CD8-positive, alpha-beta memory T cell (primary cell): Measurements from ENCODE around the gene RCSD1. TPM values are rescaled to one million over a fixed set of nuclear protein-coding genes. Genes with fewer than 3 reads are reported as not detected.
A peak's percentile ranks its signal among the peaks of the same experiment; 100 is the strongest.
"Not testable (repeated sequence)": the region's sequence is repeated elsewhere in the genome, so short reads cannot be mapped to it uniquely, and the experiment has no call there.

Source experiments
- CTCF ChIA-PET: fragments of 350-600 bp; sonication (Branson Sonifier 250); formaldehyde crosslinking; loops from one replicate; lab custom pipeline; 2021; ENCODE audit warnings: antibody characterized with exemption; lab: Charles Lee
- POLR2A ChIA-PET: fragments of 350-600 bp; sonication (Branson Sonifier 250); formaldehyde crosslinking; loops from one replicate; lab custom pipeline; 2021; ENCODE audit warnings: antibody characterized with exemption; lab: Charles Lee
- DNase-seq, 5 donors: peaks; one replicate each; pipeline versions ENCODE4 v3.0.0 to v3.0.0-alpha.2; 2020 to 2022; ENCODE audit warnings: mixed read lengths in 1 of 5
- H3K27ac ChIP-seq: one replicate; pipeline ENCODE4 v1.7.0; 2013; ENCODE audit warnings: low read depth, mild to moderate bottlenecking, low read length, moderate library complexity
- H3K27me3 ChIP-seq: 2 replicates; pipeline ENCODE4 v1.7.0; 2013; ENCODE audit warnings: low read length, mild to moderate bottlenecking; ENCODE audit not compliant: insufficient read depth, poor library complexity, severe bottlenecking
- H3K36me3 ChIP-seq: 2 replicates; pipeline ENCODE4 v1.7.0; 2013; ENCODE audit warnings: mild to moderate bottlenecking, low read length, moderate library complexity; ENCODE audit not compliant: insufficient read depth
- H3K4me1 ChIP-seq: 2 replicates; pipeline ENCODE4 v1.7.0; 2013; ENCODE audit warnings: mild to moderate bottlenecking, low read length, moderate library complexity; ENCODE audit not compliant: insufficient read depth
- H3K4me3 ChIP-seq: 2 replicates; pipeline ENCODE4 v1.7.0; 2013; ENCODE audit warnings: mild to moderate bottlenecking, low read length
- H3K9me3 ChIP-seq: 2 replicates; pipeline ENCODE4 v1.7.0; 2013; ENCODE audit warnings: mild to moderate bottlenecking, low read length
- H3K27ac Mint-ChIP-seq, 8 donors: one replicate each; pipeline ENCODE4 v1.8.0; 2020 to 2021; ENCODE audit warnings: mixed read lengths in 8 of 8, mild to moderate bottlenecking in 6 of 8, inconsistent platforms in 3 of 8, moderate library complexity in 3 of 8
- H3K27me3 Mint-ChIP-seq, 2 donors: one replicate each; pipeline ENCODE4 v1.8.0; 2020 to 2021; ENCODE audit warnings: mixed read lengths in 2 of 2, mild to moderate bottlenecking in 1 of 2, moderate library complexity in 1 of 2
- H3K36me3 Mint-ChIP-seq, 3 donors: one replicate each; pipeline ENCODE4 v1.8.0; 2020 to 2021; ENCODE audit warnings: mixed read lengths in 3 of 3, inconsistent platforms in 1 of 3, mild to moderate bottlenecking in 1 of 3
- H3K4me1 Mint-ChIP-seq, 3 donors: one replicate each; pipeline ENCODE4 v1.8.0; 2020 to 2021; ENCODE audit warnings: mixed read lengths in 3 of 3, inconsistent platforms in 1 of 3, mild to moderate bottlenecking in 1 of 3
- H3K4me3 Mint-ChIP-seq, 7 donors: one replicate each; pipeline ENCODE4 v1.8.0; 2020 to 2021; ENCODE audit warnings: mixed read lengths in 7 of 7, mild to moderate bottlenecking in 6 of 7, moderate library complexity in 4 of 7, inconsistent platforms in 2 of 7
- H3K9me3 Mint-ChIP-seq, 5 donors: one replicate each; pipeline ENCODE4 v1.8.0; 2020 to 2022; ENCODE audit warnings: mixed read lengths in 5 of 5, mild to moderate bottlenecking in 3 of 5, moderate library complexity in 2 of 5, inconsistent platforms in 1 of 5
- polyA plus RNA-seq: library from polyadenylated mRNA; unstranded; fragments of 300-500 nt; fragmentation: Illumina TruSeq; gene quantifications from one replicate; pipeline ENCODE4 v1.2.3, GENCODE V29; 2021
- total RNA-seq, 2 experiments: library from RNA; stranded (reverse); gene quantifications; one replicate each; pipeline ENCODE4 v1.2.3, GENCODE V29; 2021

Gene RCSD1
- total and polyA plus RNA-seq, 3 experiments from 2014 or later: 45.9 to 171 (median 47.9) TPM

DNA sequence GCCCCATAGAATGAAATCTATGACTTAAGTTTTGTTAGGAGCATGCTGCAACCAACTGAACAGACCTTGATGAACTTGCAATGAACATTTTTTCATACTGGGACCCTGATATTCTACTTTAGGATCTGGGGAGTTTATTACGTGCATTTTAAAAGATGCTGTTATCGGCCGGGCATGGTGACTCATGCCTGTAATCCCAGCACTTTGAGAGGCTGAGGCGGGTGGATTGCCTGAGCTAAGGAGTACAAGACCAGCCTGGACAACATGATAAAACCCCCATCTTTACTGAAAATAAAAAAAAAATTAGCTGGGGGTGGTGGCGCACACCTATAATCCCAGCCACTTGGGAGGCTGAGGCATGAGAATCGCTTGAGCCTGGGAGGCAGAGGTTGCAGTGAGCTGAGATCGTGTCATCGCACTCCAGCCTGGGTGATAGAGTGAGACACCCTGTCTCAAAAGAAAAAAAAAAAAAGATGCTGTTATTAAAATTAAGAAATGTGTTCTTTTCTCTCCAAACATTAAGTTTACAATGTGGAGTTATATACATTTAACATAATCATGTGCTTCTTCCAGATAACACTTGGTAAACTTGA, 98.9 kb downstream of the RCSD1 start:
- Mint-ChIP-seq H3K9me3 (peaks cover 0 to 2% (median 0%) of the 10 kb centered on the region in 5 donors), H3K36me3 (peaks cover 0 to 1% (median 0%) of the 10 kb centered on the region in 3 donors), H3K4me1 (peaks cover 0 to 1% (median 0%) of the 10 kb centered on the region in 3 donors), H3K4me3 (no peak overlapping the region), H3K27ac (no peak overlapping the region), H3K27me3 (peaks cover 0 to 5% of the 10 kb centered on the region in 2 donors)
- Histone ChIP-seq H3K4me3 (no peak overlapping the region), H3K4me1 (no peaks in the 10 kb centered on the region), H3K36me3 (no peaks in the 10 kb centered on the region), H3K27me3 (no peaks in the 10 kb centered on the region), H3K9me3 (no peaks in the 10 kb centered on the region), H3K27ac (no peak overlapping the region)
- no peak for DNase-seq
- ChIA-PET CTCF (no interaction called here), POLR2A (no interaction called here)

- ChIA-PET CTCF (no interaction called here), POLR2A (no interaction called here)
- no peak overlapping the region for H3K4me3 ChIP-seq
- H3K27me3 Mint-ChIP-seq: no peaks in the 10 kb centered on the region
- H3K27ac Mint-ChIP-seq: no peak overlapping the region
- H3K36me3 Mint-ChIP-seq: peaks cover 0 to 5% (median 0%) of the 10 kb centered on the region in 3 donors
- H3K4me1 Mint-ChIP-seq: no peaks in the 10 kb centered on the region
- H3K27me3 ChIP-seq: no peaks in the 10 kb centered on the region
- H3K4me3 Mint-ChIP-seq: no peak overlapping the region
- no peak for DNase-seq
- no peak overlapping the region for H3K27ac ChIP-seq
- H3K9me3 ChIP-seq: no peaks in the 10 kb centered on the region
- H3K4me1 ChIP-seq: peaks cover 4% of the 10 kb centered on the region
- H3K9me3 Mint-ChIP-seq: peaks cover 0 to 2% (median 0%) of the 10 kb centered on the region in 5 donors
- no peaks in the 10 kb centered on the region for H3K36me3 ChIP-seq
Measured at GRCh38 chr1:167734227-167734626, 104.2 kb downstream of the RCSD1 start.

- peaks cover 0 to 2% (median 0%) of the 10 kb centered on the region in 5 donors for H3K9me3 Mint-ChIP-seq
- H3K27me3 Mint-ChIP-seq: no peaks in the 10 kb centered on the region
- no peak overlapping the region for H3K4me3 ChIP-seq
- no peak overlapping the region for H3K27ac Mint-ChIP-seq
- no peaks in the 10 kb centered on the region for H3K4me1 Mint-ChIP-seq
- peaks cover 0 to 5% (median 0%) of the 10 kb centered on the region in 3 donors for H3K36me3 Mint-ChIP-seq
- H3K9me3 ChIP-seq: no peaks in the 10 kb centered on the region
- H3K27me3 ChIP-seq: no peaks in the 10 kb centered on the region
- DNase-seq: no peak
- peaks cover 4% of the 10 kb centered on the region for H3K4me1 ChIP-seq
- CTCF ChIA-PET: no interaction called here
- H3K27ac ChIP-seq: no peak overlapping the region
- H3K36me3 ChIP-seq: no peaks in the 10 kb centered on the region
- POLR2A ChIA-PET: no interaction called here
- H3K4me3 Mint-ChIP-seq: no peak overlapping the region
Measured at GRCh38 chr1:167734841-167735240, 104.8 kb downstream of the RCSD1 start.

DNA sequence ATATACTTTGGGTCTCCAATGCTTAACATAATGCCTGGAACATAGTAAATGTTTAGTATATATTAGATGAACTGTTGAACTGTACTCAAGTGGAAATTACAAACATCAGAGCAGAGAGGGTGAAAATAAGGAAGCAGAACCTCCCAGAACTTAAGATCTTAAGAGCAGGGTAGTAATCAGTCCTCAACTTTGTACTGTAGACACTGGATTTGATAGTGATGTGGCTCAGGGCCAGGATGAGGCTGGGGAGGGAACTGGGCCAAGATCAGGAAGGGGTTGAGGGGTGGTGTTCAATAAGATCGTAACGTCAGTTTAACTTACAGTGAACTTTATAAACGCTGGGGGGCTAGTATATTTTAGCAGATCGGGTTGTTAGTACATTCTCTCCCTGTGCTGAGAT, 107.1 kb downstream of the RCSD1 start:
- no peaks in the 10 kb centered on the region for H3K27me3 ChIP-seq
- H3K36me3 ChIP-seq: no peaks in the 10 kb centered on the region
- Mint-ChIP-seq H3K27ac (no peak overlapping the region), H3K9me3 (no peaks in the 10 kb centered on the region), H3K36me3 (peaks cover 0 to 5% (median 0%) of the 10 kb centered on the region in 3 donors), H3K27me3 (no peaks in the 10 kb centered on the region), H3K4me3 (no peak overlapping the region), H3K4me1 (no peaks in the 10 kb centered on the region)
- ChIA-PET CTCF (no interaction called here), POLR2A (no interaction called here)
- H3K9me3 ChIP-seq: no peaks in the 10 kb centered on the region
- peaks cover 4% of the 10 kb centered on the region for H3K4me1 ChIP-seq
- DNase-seq: no peak
- no peak overlapping the region for H3K4me3 ChIP-seq
- no peak overlapping the region for H3K27ac ChIP-seq

DNA sequence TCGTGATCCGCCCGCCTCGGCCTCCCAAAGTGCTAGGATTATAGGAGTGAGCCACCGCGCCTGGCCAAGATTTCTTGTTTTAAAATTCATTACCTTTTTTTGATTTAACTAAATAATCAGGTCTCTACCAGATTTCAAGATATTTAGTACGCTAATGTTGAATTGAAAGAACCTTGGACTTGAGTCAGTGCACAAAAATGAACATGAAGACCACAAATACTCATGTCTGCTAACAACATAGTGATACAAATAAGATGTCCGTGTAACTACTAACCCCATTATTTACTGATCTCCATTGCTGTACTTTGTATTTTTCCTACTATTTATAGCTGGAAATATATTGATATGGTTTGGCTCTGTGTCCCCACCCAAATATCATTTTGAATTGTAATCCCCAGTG, 108.1 kb downstream of the RCSD1 start:
- Mint-ChIP-seq H3K4me3 (no peak overlapping the region), H3K27me3 (no peaks in the 10 kb centered on the region), H3K36me3 (peaks cover 0 to 5% (median 0%) of the 10 kb centered on the region in 3 donors), H3K4me1 (no peaks in the 10 kb centered on the region), H3K9me3 (no peaks in the 10 kb centered on the region), H3K27ac (no peak overlapping the region)
- Histone ChIP-seq H3K36me3 (no peaks in the 10 kb centered on the region), H3K27ac (no peak overlapping the region), H3K27me3 (no peaks in the 10 kb centered on the region), H3K9me3 (no peaks in the 10 kb centered on the region), H3K4me3 (no peak overlapping the region), H3K4me1 (peaks cover 4% of the 10 kb centered on the region)
- DNase-seq: no peak
- ChIA-PET CTCF (no interaction called here), POLR2A (no interaction called here)

- H3K4me1 ChIP-seq: peaks cover 4% of the 10 kb centered on the region
- Mint-ChIP-seq H3K4me1 (peaks cover 3 to 7% (median 5%) of the 10 kb centered on the region in 3 donors), H3K4me3 (no peak overlapping the region), H3K9me3 (no peaks in the 10 kb centered on the region), H3K36me3 (peaks cover 0 to 5% (median 0%) of the 10 kb centered on the region in 3 donors), H3K27me3 (peaks cover 0 to 1% of the 10 kb centered on the region in 2 donors), H3K27ac (peak overlapping the region in 1 of 8 donors; percentile 24)
- H3K27me3 ChIP-seq: no peaks in the 10 kb centered on the region
- ChIA-PET POLR2A (no interaction called here), CTCF (no interaction called here)
- DNase-seq: no peak
- no peaks in the 10 kb centered on the region for H3K9me3 ChIP-seq
- H3K36me3 ChIP-seq: no peaks in the 10 kb centered on the region
- no peak overlapping the region for H3K4me3 ChIP-seq
- H3K27ac ChIP-seq: no peak overlapping the region
Measured at GRCh38 chr1:167739752-167740151, 109.7 kb downstream of the RCSD1 start.

DNA sequence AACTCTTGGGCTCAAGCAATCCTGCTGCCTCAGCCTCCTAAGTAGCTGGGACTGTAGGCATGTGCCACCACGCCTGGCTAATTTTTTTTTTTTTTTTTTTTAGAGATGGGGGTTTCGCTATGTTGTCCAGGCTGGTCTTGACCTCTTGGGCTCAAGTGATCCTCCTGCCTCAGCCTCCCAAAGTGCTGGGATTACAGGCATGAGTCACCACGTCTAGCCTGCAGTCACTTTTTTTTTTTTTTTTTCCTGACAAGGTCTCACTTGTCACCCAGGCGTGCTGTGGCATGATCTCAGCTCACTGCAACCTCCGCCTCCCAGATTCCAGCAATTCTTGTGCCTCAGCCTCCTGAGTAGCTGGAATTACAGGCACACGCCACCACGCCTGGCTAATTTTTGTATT, 111.1 kb downstream of the RCSD1 start:
- H3K27ac ChIP-seq, H3K4me3 Mint-ChIP-seq, H3K36me3 Mint-ChIP-seq, H3K27me3 Mint-ChIP-seq, H3K4me3 ChIP-seq, CTCF ChIA-PET, H3K4me1 Mint-ChIP-seq, H3K36me3 ChIP-seq, POLR2A ChIA-PET, H3K27me3 ChIP-seq, H3K4me1 ChIP-seq, H3K9me3 ChIP-seq, H3K9me3 Mint-ChIP-seq, DNase-seq, H3K27ac Mint-ChIP-seq: not testable (repeated sequence)

GRCh38 chr1:167742392-167743057, 112.5 kb downstream of the RCSD1 start:
- DNase-seq, H3K27ac Mint-ChIP-seq, H3K27me3 Mint-ChIP-seq, H3K27me3 ChIP-seq, H3K4me1 Mint-ChIP-seq, H3K36me3 Mint-ChIP-seq, H3K9me3 ChIP-seq, H3K9me3 Mint-ChIP-seq, H3K36me3 ChIP-seq, H3K4me3 Mint-ChIP-seq, H3K4me1 ChIP-seq, CTCF ChIA-PET, POLR2A ChIA-PET, H3K4me3 ChIP-seq, H3K27ac ChIP-seq: not testable (repeated sequence)
